OCI-LY3 (cell line): ENCODE results near the gene RHD.

Source experiments
- H2AFZ ChIP-seq: fragments of 200-600, 300-600 bp; shearing (Covaris generic); 2 replicates; pipeline ENCODE4 v1.6.0; 2014; ENCODE audit warnings: antibody characterized with exemption, low read depth, low read length
- H3K27ac ChIP-seq: fragments of 200-600, 300-600 bp; sonication (generic); 2 replicates; pipeline ENCODE4 v1.5.1; 2014; ENCODE audit warnings: mild to moderate bottlenecking, low read length, moderate library complexity, mixed read lengths
- H3K27me3 ChIP-seq: fragments of 200-600, 300-600 bp; sonication (generic); 2 replicates; pipeline ENCODE4 v1.6.1; 2014; ENCODE audit warnings: low read depth, low read length, mixed read lengths
- H3K36me3 ChIP-seq: fragments of 200-600, 300-600 bp; sonication (generic); replicated peaks from 2 replicates; pipeline ENCODE3; 2014; ENCODE audit warnings: low read depth, low read length, mixed read lengths
- H3K4me1 ChIP-seq: fragments of 300-600, 200-600 bp; sonication (generic); 2 replicates; pipeline ENCODE4 v1.6.1; 2014; ENCODE audit warnings: low read length, mixed read lengths
- H3K4me2 ChIP-seq: fragments of 200-600, 300-600 bp; sonication (generic); 2 replicates; pipeline ENCODE4 v1.6.1; 2014; ENCODE audit warnings: low read length, mixed read lengths
- H3K4me3 ChIP-seq: fragments of 300-600, 200-600 bp; sonication (generic); 2 replicates; pipeline ENCODE4 v1.5.1; 2014; ENCODE audit warnings: antibody characterized with exemption, mild to moderate bottlenecking, low read length, moderate library complexity
- H3K79me2 ChIP-seq: fragments of 300-600, 200-600 bp; shearing (Covaris generic); 2 replicates; pipeline ENCODE4 v1.6.1; 2014; ENCODE audit warnings: mild to moderate bottlenecking, low read length, mixed read lengths
- H3K9ac ChIP-seq: fragments of 300-600, 200-600 bp; shearing (Covaris generic); 2 replicates; pipeline ENCODE4 v1.6.0; 2014; ENCODE audit warnings: mild to moderate bottlenecking, low read length, moderate library complexity
- H3K9me3 ChIP-seq: fragments of 200-600, 300-600 bp; shearing (Covaris generic); 2 replicates; pipeline ENCODE4 v1.6.1; 2014; ENCODE audit warnings: low read length, mixed read lengths; ENCODE audit not compliant: insufficient read depth
- H4K20me1 ChIP-seq: fragments of 200-600, 300-600 bp; sonication (generic); 2 replicates; pipeline ENCODE4 v1.6.1; 2016; ENCODE audit warnings: low read length, mixed read lengths; ENCODE audit not compliant: insufficient read depth
- EZH2phosphoT487 ChIP-seq: fragments of 200-600 bp; shearing (Covaris generic); IDR thresholded peaks from 2 replicates; pipeline ENCODE4 v1.6.1; 2018; ENCODE audit warnings: antibody characterized with exemption, mixed run types, low read depth
- TF ChIP-seq, protein P1 (sequence below): fragments of 200-600, 300-600 bp; sonication (generic); IDR thresholded peaks from 2 replicates; pipeline ENCODE4 v1.5.1; 2014; ENCODE audit warnings: antibody characterized with exemption, low read length, low read depth

Gene RHD

DNA sequence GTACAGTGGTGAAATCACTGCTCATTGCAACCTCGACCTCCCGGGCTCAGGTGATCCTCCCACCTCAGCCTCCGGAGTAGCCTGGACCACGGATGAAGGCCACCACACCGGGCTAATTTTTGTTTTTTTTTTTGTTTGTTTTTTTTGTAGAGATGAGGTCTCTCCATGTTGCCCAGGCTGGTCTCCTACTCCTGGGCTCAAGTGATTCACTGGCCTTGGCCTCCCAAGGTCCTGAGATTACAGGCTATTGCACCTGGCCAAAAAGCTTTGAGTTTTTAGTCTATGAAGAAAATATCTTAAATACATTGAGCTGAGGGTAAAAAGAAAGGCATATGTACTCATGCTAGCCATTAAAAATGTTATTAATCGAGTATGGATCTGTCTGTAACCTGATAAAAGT is 69.4 kb downstream of the RHD start:
- TF ChIP-seq EZH2phosphoT487, result no peak
- TF ChIP-seq, protein P1, sequence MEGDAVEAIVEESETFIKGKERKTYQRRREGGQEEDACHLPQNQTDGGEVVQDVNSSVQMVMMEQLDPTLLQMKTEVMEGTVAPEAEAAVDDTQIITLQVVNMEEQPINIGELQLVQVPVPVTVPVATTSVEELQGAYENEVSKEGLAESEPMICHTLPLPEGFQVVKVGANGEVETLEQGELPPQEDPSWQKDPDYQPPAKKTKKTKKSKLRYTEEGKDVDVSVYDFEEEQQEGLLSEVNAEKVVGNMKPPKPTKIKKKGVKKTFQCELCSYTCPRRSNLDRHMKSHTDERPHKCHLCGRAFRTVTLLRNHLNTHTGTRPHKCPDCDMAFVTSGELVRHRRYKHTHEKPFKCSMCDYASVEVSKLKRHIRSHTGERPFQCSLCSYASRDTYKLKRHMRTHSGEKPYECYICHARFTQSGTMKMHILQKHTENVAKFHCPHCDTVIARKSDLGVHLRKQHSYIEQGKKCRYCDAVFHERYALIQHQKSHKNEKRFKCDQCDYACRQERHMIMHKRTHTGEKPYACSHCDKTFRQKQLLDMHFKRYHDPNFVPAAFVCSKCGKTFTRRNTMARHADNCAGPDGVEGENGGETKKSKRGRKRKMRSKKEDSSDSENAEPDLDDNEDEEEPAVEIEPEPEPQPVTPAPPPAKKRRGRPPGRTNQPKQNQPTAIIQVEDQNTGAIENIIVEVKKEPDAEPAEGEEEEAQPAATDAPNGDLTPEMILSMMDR, result no peak

DNA sequence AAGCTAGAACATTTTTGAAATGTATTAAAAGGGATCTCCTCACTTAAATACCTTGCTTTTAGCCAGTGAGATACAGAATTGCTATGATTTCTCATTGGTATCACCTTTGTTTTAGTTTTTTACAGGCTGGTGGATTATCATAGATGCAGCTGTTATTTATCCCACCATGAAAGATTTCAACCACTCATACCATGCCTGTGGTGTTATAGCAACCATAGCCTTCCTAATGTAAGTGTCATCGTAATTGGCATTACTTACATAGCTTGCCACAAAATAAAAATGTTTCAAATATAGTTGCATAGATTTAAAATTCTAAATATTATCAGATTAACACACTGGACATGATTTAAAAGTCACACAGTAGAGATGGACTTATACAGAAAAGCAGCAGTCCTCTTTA is 70.5 kb downstream of the RHD start:
- TF ChIP-seq EZH2phosphoT487, result no peak
- TF ChIP-seq, protein P1, result no peak
- Histone ChIP-seq H3K9ac (no peak overlapping the region), H3K9me3 (no peaks in the 10 kb centered on the region), H3K36me3 (peaks cover 13% of the 10 kb centered on the region), H3K27ac (no peak overlapping the region), H3K4me1 (0 out of 2 replicates have a peak, but pooled peaks cover 5% of the 10 kb centered on the region), H3K79me2 (peaks cover 59% of the 10 kb centered on the region), H3K27me3 (no peaks in the 10 kb centered on the region), H3K4me2 (no peak overlapping the region), H4K20me1 (peaks cover 9% of the 10 kb centered on the region), H3K4me3 (no peak overlapping the region), H2AFZ (no peak overlapping the region)

More for the DNA sequence above, 69.4 kb downstream of the RHD start:
- no peak overlapping the region for H3K27ac ChIP-seq
- peaks cover 13% of the 10 kb centered on the region for H3K36me3 ChIP-seq
- no peak overlapping the region for H2AFZ ChIP-seq
- H3K4me1 ChIP-seq, result 0 out of 2 replicates have a peak, but pooled peaks cover 5% of the 10 kb centered on the region
- H3K9me3 ChIP-seq, result no peaks in the 10 kb centered on the region
- H3K9ac ChIP-seq, result no peak overlapping the region
- no peaks in the 10 kb centered on the region for H3K27me3 ChIP-seq
- peaks cover 9% of the 10 kb centered on the region for H4K20me1 ChIP-seq
- H3K4me2 ChIP-seq, result no peak overlapping the region
- H3K79me2 ChIP-seq, result peaks cover 61% of the 10 kb centered on the region
- no peak overlapping the region for H3K4me3 ChIP-seq

DNA sequence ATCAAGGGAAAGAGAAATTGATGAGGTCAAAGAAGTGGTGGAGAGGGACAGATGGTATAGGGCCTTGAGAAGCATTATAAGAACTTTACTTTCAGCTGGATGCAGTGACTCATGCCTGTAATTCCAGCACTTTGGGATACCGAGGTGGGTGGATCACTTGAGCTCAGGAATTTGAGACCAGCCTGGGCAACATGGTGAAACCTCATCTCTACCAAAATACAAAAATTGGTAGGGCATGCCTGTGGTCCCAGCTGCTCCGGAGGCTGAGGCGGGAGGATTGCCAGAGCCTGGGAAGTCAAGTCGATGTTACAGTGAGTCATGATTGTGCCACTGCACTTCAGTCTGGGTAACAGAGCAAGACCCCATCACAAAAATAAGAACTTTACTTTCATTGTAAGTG is 71.6 kb downstream of the RHD start:
- Histone ChIP-seq H3K4me1 (0 out of 2 replicates have a peak, but pooled peaks cover 5% of the 10 kb centered on the region), H3K36me3 (peaks cover 13% of the 10 kb centered on the region), H4K20me1 (peaks cover 9% of the 10 kb centered on the region), H3K4me2 (no peak overlapping the region), H2AFZ (no peak overlapping the region), H3K9me3 (no peaks in the 10 kb centered on the region), H3K9ac (no peak overlapping the region), H3K27ac (no peak overlapping the region), H3K79me2 (peaks cover 55% of the 10 kb centered on the region), H3K27me3 (no peaks in the 10 kb centered on the region), H3K4me3 (no peak overlapping the region)
- TF ChIP-seq, protein P1, result no peak
- TF ChIP-seq EZH2phosphoT487, result no peak

DNA sequence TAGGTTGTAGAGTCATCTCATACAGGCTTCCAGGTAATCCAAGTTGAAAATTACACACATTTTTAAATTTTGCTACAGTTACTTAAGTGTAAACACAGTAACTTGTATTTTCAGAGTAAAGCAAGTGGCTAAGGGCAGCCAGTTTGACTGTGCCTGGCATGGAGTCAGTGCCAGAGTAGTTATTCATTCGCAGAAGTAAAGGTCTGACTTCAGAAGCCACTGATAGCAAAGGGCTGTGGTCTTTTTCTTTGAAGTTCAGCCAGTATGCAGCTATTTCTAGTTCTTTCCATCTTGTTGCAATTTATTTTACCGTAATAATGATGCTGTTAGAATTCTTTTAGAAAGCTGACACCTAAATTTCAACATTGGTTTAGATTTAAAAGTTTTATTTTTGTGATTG is 75.2 kb downstream of the RHD start:
- no peak for TF ChIP-seq EZH2phosphoT487
- TF ChIP-seq, protein P1, result no peak
- H3K27ac ChIP-seq, result no peak overlapping the region
- H3K4me3 ChIP-seq, result no peak overlapping the region
- peaks cover 18% of the 10 kb centered on the region for H3K79me2 ChIP-seq
- no peak overlapping the region for H3K4me2 ChIP-seq
- H3K27me3 ChIP-seq, result no peaks in the 10 kb centered on the region
- peaks cover 12% of the 10 kb centered on the region for H3K36me3 ChIP-seq
- no peaks in the 10 kb centered on the region for H4K20me1 ChIP-seq
- no peaks in the 10 kb centered on the region for H3K4me1 ChIP-seq
- no peaks in the 10 kb centered on the region for H3K9me3 ChIP-seq
- H3K9ac ChIP-seq, result no peak overlapping the region
- H2AFZ ChIP-seq, result no peak overlapping the region
